GM13976 (cell line): ENCODE data around the gene PACRG.

ENCODE experiments used
- DNase-seq: peaks from one replicate; pipeline ENCODE4 v3.0.0; 2012; ENCODE audit warnings: low spot score
- CTCF ChIP-seq: IDR thresholded peaks from 2 replicates; pipeline ENCODE4 v1.5.1; 2012; ENCODE audit warnings: borderline replicate concordance, mild to moderate bottlenecking; ENCODE audit not compliant: insufficient read depth; ENCODE audit errors: extremely low read depth, missing control alignments, control extremely low read depth
- in situ Hi-C: fragments of 300-500 bp; cut with MboI; formaldehyde crosslinking; loops from one replicate; pipeline ENCODE4 v1.12.0; 2022; ENCODE audit warnings: low sequenced_read_pairs, mixed read lengths, inconsistent platforms; ENCODE audit not compliant: unreplicated experiment

PACRG gene

GRCh38 chr6:163255265-163255664 lies 527.5 kb downstream of the PACRG start:
- in situ Hi-C loops: no loop called here
- no peak for DNase-seq
- TF ChIP-seq CTCF: no peak

GRCh38 chr6:163259689-163260088 lies 531.9 kb downstream of the PACRG start:
- in situ Hi-C loops: no loop called here
- TF ChIP-seq CTCF: no peak
- DNase-seq: no peak

DNA sequence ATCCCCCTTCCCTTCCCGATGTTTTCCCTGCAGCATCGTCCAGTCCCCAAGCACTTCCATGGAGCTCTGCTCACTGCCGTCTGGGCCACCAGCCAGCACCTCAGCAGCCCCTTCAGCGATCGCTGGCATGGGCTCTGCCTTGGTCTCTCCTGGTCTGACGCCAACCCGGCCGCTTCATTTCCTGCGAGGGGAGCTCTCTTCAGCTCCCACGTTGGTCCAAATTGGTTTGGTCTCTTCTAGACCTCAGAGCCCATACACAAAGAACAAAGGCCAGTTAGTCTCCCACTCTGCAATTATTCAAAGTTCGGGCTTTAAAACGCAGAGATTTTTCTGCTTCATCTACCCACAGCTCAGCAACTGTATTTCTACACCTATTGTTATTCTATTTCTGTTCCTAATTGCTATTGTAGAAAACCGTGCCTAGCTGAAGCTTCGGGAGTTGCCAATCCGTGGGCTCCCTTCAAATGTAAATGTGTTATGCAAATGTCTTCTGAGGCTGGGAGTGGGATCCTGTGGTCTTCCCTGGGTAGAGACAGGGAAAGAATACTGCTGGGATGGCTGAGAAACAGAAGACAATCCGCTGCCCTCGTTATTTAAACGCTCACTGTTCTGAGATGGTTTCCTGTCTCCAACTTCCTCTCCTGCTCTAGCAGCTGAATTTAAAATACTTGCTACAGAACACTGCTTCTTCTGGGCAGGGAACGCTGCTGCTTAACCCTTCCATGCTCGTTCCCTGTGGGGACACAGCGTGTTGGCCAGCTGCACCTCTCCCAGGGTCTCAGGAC lies 532.5 kb downstream of the PACRG start:
- no peak for DNase-seq
- in situ Hi-C loops: no loop called here
- TF ChIP-seq CTCF: no peak

- in situ Hi-C loops: no loop called here
- no peak for TF ChIP-seq CTCF
- DNase-seq: no peak
These were observed 533.1 kb downstream of the PACRG start for GRCh38 chr6:163260911-163261310.

DNA sequence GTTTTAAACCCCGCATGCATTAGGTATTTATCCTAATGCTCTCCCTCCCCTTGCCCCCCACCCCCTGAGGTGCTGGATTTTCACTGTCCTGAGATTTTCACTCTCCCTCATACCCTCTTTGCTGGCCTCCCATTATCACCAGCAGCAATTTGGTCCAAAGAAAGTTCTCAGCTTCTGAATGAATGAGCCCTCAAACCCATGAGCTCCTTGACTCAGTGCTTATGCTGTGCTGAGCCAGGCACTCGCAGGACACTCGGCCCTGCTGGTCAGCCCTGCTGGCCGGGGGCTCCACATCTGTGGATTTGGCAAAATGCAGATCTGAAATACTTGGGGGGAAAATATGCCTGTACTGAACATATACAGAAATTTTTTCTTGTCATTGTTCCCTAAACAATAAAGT lies 533.6 kb downstream of the PACRG start:
- no peak for DNase-seq
- in situ Hi-C loops: no loop called here
- TF ChIP-seq CTCF: no peak

DNA sequence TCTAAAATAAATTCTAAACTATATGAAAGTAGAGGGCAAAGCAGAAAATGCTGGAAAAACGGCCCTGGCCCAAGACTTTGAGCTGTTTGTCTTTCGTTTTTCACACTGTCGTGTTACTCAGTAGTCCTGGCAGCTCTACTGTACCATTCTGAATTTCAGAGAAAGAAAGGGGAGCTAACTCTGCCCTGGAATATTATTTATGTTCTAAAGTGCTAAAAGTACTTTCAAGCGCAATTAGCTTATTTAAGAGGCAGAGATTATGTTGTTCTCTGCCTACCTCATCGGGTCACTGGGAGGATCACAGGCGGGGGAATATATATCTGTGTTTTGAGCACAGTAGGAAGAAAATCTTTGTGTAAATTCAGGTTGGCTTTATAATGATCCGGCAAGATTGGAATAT lies 534.3 kb downstream of the PACRG start:
- in situ Hi-C loops: no loop called here
- no peak for TF ChIP-seq CTCF

More for the DNA sequence above, 534.3 kb downstream of the PACRG start:
- DNase-seq: no peak
